Mucosa of descending colon (tissue), 3 donors: ENCODE data around the gene FAM200C. TPM values are rescaled to one million over a fixed set of nuclear protein-coding genes. Genes with fewer than 3 reads are reported as not detected.

Experiments used
- ATAC-seq: fragments of 200-7000 bp; cut with Tn5 transposase; one replicate; pipeline ENCODE4 v1.9.1; 2020; ENCODE audit warnings: mild to moderate bottlenecking, moderate library complexity
- DNase-seq, 3 donors: peaks; one replicate each; pipeline ENCODE4 v3.0.0-alpha.2; 2020
- H3K36me3 ChIP-seq: fragments of 200-600 bp; one replicate; pipeline ENCODE4 v1.8.0; 2021; ENCODE audit warnings: low read depth, mild to moderate bottlenecking
- H3K4me1 ChIP-seq: fragments of 200-600 bp; one replicate; pipeline ENCODE4 v1.8.0; 2021; ENCODE audit warnings: low read depth, mild to moderate bottlenecking
- H3K4me3 ChIP-seq: fragments of 200-600 bp; one replicate; pipeline ENCODE4 v1.8.0; 2021; ENCODE audit warnings: mild to moderate bottlenecking
- H3K9me3 ChIP-seq: fragments of 200-600 bp; one replicate; pipeline ENCODE4 v1.8.0; 2021; ENCODE audit warnings: mild to moderate bottlenecking
- CTCF ChIP-seq: fragments of 200-600 bp; IDR thresholded peaks from one replicate; pipeline ENCODE4 v1.8.0; 2022; ENCODE audit warnings: antibody characterized with exemption, mild to moderate bottlenecking
- intact Hi-C, 2 donors: fragments of 100-400 bp; cut with DNase I in 1 of 2; cut with micrococcal nuclease in 1 of 2; formaldehyde crosslinking; loops; one replicate each; pipeline versions ENCODE4 v1.11.0 to v1.11.1; 2022; cut with DNase I, micrococcal nuclease
- total RNA-seq, 3 donors: library from RNA; stranded (reverse); fragmentation: NEBNext Ultra II Directional in 2 of 3; extraction: Animal tissue kit (Norgen Biotek cat#: 25700) in 2 of 3; gene quantifications; one replicate each; pipeline versions ENCODE4 v1.2.1 to v1.2.4, GENCODE V29; 2021 to 2023
- donor health status: DM: no; HTN: no; CAD: no; lungs with moderate emphysema.
- donor health status: DM: no; HTN: no; CAD: no.
- donor health status: DM: no; HTN: yes; CAD: no.

Gene FAM200C
- total RNA-seq, 3 donors from 2014 or later = 1.7 to 4.3 (median 1.9) TPM

- peaks cover 12% of the 10 kb centered on the region for H3K9me3 ChIP-seq
- H3K4me3 ChIP-seq = no peak overlapping the region
- intact Hi-C loops = loop anchor here in 1 of 2 donors (10.0 kb wide), 1 partner anchor 376 kb away; no protein-coding TSS in a partner anchor
- ATAC-seq (no peak), DNase-seq (no peak)
- H3K36me3 ChIP-seq = no peaks in the 10 kb centered on the region
- H3K4me1 ChIP-seq = no peaks in the 10 kb centered on the region
- TF ChIP-seq CTCF = no peak
These were observed 8.8 kb downstream of the FAM200C start for GRCh38 chr5:160390787-160391696.

GRCh38 chr5:160387445-160387844 is 12.4 kb downstream of the FAM200C start:
- Histone ChIP-seq H3K36me3 (no peaks in the 10 kb centered on the region), H3K4me1 (no peaks in the 10 kb centered on the region), H3K4me3 (no peak overlapping the region), H3K9me3 (peaks cover 12% of the 10 kb centered on the region)
- no peak for TF ChIP-seq CTCF
- intact Hi-C loops = no loop called here
- DNase-seq (no peak), ATAC-seq (no peak)

GRCh38 chr5:160385496-160385895 is 14.4 kb downstream of the FAM200C start:
- Histone ChIP-seq H3K36me3 (no peaks in the 10 kb centered on the region), H3K4me3 (no peak overlapping the region), H3K9me3 (peaks cover 12% of the 10 kb centered on the region), H3K4me1 (no peaks in the 10 kb centered on the region)
- no peak for DNase-seq
- TF ChIP-seq CTCF = no peak
- ATAC-seq = no peak
- intact Hi-C loops = no loop called here

- TF ChIP-seq CTCF = no peak
- no peaks in the 10 kb centered on the region for H3K4me1 ChIP-seq
- H3K9me3 ChIP-seq = peaks cover 12% of the 10 kb centered on the region
- H3K36me3 ChIP-seq = no peaks in the 10 kb centered on the region
- H3K4me3 ChIP-seq = no peak overlapping the region
- DNase-seq = no peak
- intact Hi-C loops = no loop called here
- no peak for ATAC-seq
These were observed 15.2 kb downstream of the FAM200C start for GRCh38 chr5:160384681-160385080.

GRCh38 chr5:160382346-160382745 is 17.5 kb downstream of the FAM200C start:
- no peak for DNase-seq
- H3K36me3 ChIP-seq = no peaks in the 10 kb centered on the region
- H3K4me1 ChIP-seq = no peaks in the 10 kb centered on the region
- no peak for ATAC-seq
- no peak overlapping the region for H3K4me3 ChIP-seq
- intact Hi-C loops = no loop called here
- peaks cover 5% of the 10 kb centered on the region for H3K9me3 ChIP-seq
- no peak for TF ChIP-seq CTCF
